ENCODE data around the gene TMEM145.

TMEM145 gene

GRCh38 chr19:42272535-42272897 lies 40.6 kb upstream of the TMEM145 start:
- Histone ChIP-seq H4K20me1 (ENCODE audit: low read depth, low read length) (no peaks in the 10 kb centered on the region), H3K9ac (ENCODE audit: low read length) (no peak overlapping the region), H3K27me3 (ENCODE audit: low read length) (no peaks in the 10 kb centered on the region), H3K4me3 (ENCODE audit: insufficient read depth, low read length, poor library complexity, severe bottlenecking) (no peak overlapping the region), H2AFZ (ENCODE audit: low read depth, low read length, severe bottlenecking) (no peak overlapping the region), H3K9me2 (replicated peaks; ENCODE audit: insufficient read depth, low read length) (no peaks in the 10 kb centered on the region), H3K27ac (ENCODE audit: low read depth, low read length) (no peak overlapping the region), H3K4me2 (ENCODE audit: low read depth, low read length, poor library complexity, severe bottlenecking) (no peak overlapping the region), H3K36me3 (ENCODE audit: low read length) (no peaks in the 10 kb centered on the region), H3K79me2 (ENCODE audit: insufficient read depth, low read length) (peaks cover 11% of the 10 kb centered on the region; the same call in 1 of the 2 replicates), H3F3A (ENCODE audit: insufficient read depth) (0 out of 2 replicates have a peak, but pooled peaks cover 5% of the 10 kb centered on the region), H3K9me3 (ENCODE audit: insufficient read depth, low read length) (no peaks in the 10 kb centered on the region)
- TF ChIP-seq, protein P1, sequence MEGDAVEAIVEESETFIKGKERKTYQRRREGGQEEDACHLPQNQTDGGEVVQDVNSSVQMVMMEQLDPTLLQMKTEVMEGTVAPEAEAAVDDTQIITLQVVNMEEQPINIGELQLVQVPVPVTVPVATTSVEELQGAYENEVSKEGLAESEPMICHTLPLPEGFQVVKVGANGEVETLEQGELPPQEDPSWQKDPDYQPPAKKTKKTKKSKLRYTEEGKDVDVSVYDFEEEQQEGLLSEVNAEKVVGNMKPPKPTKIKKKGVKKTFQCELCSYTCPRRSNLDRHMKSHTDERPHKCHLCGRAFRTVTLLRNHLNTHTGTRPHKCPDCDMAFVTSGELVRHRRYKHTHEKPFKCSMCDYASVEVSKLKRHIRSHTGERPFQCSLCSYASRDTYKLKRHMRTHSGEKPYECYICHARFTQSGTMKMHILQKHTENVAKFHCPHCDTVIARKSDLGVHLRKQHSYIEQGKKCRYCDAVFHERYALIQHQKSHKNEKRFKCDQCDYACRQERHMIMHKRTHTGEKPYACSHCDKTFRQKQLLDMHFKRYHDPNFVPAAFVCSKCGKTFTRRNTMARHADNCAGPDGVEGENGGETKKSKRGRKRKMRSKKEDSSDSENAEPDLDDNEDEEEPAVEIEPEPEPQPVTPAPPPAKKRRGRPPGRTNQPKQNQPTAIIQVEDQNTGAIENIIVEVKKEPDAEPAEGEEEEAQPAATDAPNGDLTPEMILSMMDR (IDR thresholded peaks at IDR 0.05; ENCODE audit: insufficient read depth, low read length, poor library complexity, severe bottlenecking) = no peak
- no peak for TF ChIP-seq EZH2phosphoT487 (conservative IDR thresholded peaks at IDR 0.05; ENCODE audit: low read length)

- no peak for TF ChIP-seq EZH2phosphoT487 (conservative IDR thresholded peaks at IDR 0.05; ENCODE audit: low read length)
- TF ChIP-seq, protein P1 (IDR thresholded peaks at IDR 0.05; ENCODE audit: insufficient read depth, low read length, poor library complexity, severe bottlenecking) = no peak
- no peak overlapping the region for H3K4me3 ChIP-seq (ENCODE audit: insufficient read depth, low read length, poor library complexity, severe bottlenecking)
- no peaks in the 10 kb centered on the region for H3K36me3 ChIP-seq (ENCODE audit: low read length)
- no peak overlapping the region for H2AFZ ChIP-seq (ENCODE audit: low read depth, low read length, severe bottlenecking)
- peaks cover 11% of the 10 kb centered on the region; the same call in 1 of the 2 replicates for H3K79me2 ChIP-seq (ENCODE audit: insufficient read depth, low read length)
- H3K27me3 ChIP-seq (ENCODE audit: low read length) = no peaks in the 10 kb centered on the region
- H3K9ac ChIP-seq (ENCODE audit: low read length) = no peak overlapping the region
- 0 out of 2 replicates have a peak, but pooled peaks cover 5% of the 10 kb centered on the region for H3F3A ChIP-seq (ENCODE audit: insufficient read depth)
- H3K27ac ChIP-seq (ENCODE audit: low read depth, low read length) = no peak overlapping the region
- no peaks in the 10 kb centered on the region for H3K9me2 ChIP-seq (replicated peaks; ENCODE audit: insufficient read depth, low read length)
- no peaks in the 10 kb centered on the region for H4K20me1 ChIP-seq (ENCODE audit: low read depth, low read length)
- H3K9me3 ChIP-seq (ENCODE audit: insufficient read depth, low read length) = no peaks in the 10 kb centered on the region
- H3K4me2 ChIP-seq (ENCODE audit: low read depth, low read length, poor library complexity, severe bottlenecking) = no peak overlapping the region
These were observed 40.1 kb upstream of the TMEM145 start for GRCh38 chr19:42272989-42273406.

DNA sequence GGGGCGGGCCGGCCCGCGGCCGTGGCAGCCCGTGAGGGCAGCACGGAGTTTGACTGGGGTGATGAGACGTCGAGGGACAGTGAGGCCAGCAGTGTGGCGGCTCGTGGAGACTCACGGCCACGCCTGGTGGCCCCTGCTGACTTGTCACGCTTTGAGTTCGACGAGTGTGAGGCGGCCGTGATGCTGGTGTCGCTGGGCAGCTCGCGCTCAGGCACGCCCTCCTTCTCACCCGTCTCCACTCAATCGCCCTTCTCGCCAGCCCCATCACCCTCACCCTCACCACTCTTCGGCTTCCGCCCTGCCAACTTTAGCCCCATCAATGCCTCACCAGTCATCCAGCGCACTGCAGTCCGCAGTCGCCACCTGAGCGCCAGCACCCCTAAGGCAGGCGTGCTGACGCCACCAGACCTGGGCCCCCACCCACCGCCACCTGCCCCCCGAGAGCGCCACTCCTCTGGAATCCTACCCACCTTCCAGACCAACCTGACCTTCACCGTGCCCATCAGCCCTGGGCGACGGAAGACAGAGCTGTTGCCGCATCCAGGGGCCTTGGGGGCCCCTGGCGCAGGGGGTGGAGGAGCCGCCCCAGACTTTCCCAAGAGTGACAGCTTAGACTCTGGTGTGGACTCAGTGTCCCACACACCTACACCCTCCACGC lies 39.6 kb upstream of the TMEM145 start:
- H3K36me3 ChIP-seq (ENCODE audit: low read length) = no peaks in the 10 kb centered on the region
- H4K20me1 ChIP-seq (ENCODE audit: low read depth, low read length) = no peaks in the 10 kb centered on the region
- H2AFZ ChIP-seq (ENCODE audit: low read depth, low read length, severe bottlenecking) = no peak overlapping the region
- peaks cover 11% of the 10 kb centered on the region; the same call in 1 of the 2 replicates for H3K79me2 ChIP-seq (ENCODE audit: insufficient read depth, low read length)
- no peak overlapping the region for H3K9ac ChIP-seq (ENCODE audit: low read length)
- H3K27ac ChIP-seq (ENCODE audit: low read depth, low read length) = no peak overlapping the region
- no peaks in the 10 kb centered on the region for H3K27me3 ChIP-seq (ENCODE audit: low read length)
- TF ChIP-seq, protein P1 (IDR thresholded peaks at IDR 0.05; ENCODE audit: insufficient read depth, low read length, poor library complexity, severe bottlenecking) = no peak
- TF ChIP-seq EZH2phosphoT487 (conservative IDR thresholded peaks at IDR 0.05; ENCODE audit: low read length) = no peak
- no peaks in the 10 kb centered on the region for H3K9me3 ChIP-seq (ENCODE audit: insufficient read depth, low read length)
- no peak overlapping the region for H3K4me2 ChIP-seq (ENCODE audit: low read depth, low read length, poor library complexity, severe bottlenecking)
- no peak overlapping the region for H3K4me3 ChIP-seq (ENCODE audit: insufficient read depth, low read length, poor library complexity, severe bottlenecking)
- no peaks in the 10 kb centered on the region for H3K9me2 ChIP-seq (replicated peaks; ENCODE audit: insufficient read depth, low read length)
- H3F3A ChIP-seq (ENCODE audit: insufficient read depth) = 0 out of 2 replicates have a peak, but pooled peaks cover 5% of the 10 kb centered on the region

Data from SU-DHL-6 (cell line).